Panc1 (cell line): ENCODE data around the gene COLGALT1. TPM values are rescaled to one million over a fixed set of nuclear protein-coding genes. Genes with fewer than 3 reads are reported as not detected.

ENCODE experiments used
- ATAC-seq: fragments of 200-7000 bp; cut with Tn5 transposase; 2 replicates; pipeline ENCODE4 v1.9.1; 2020; ENCODE audit warnings: mild to moderate bottlenecking, moderate library complexity
- BruUV-seq: library from RNA; stranded (reverse); fragments of 400-500 nt; replicated peaks from 2 replicates; lab custom pipeline; 2021; lab: Mats Ljungman, UMichigan
- CTCF ChIA-PET: fragments of 300-600 bp; sonication (Branson Sonifier 250); formaldehyde crosslinking; loops from one replicate; lab custom pipeline; 2022; ENCODE audit warnings: antibody characterized with exemption; lab: Charles Lee
- POLR2A ChIA-PET: fragments of 300-600 bp; sonication (Branson Sonifier 250); formaldehyde crosslinking; loops from one replicate; lab custom pipeline; 2022; ENCODE audit warnings: antibody characterized with exemption; lab: Charles Lee
- DNase-seq: peaks from one replicate; pipeline ENCODE4 v3.0.0-alpha.2; 2010; ENCODE audit warnings: low read depth, low spot score
- H3K27ac ChIP-seq: 2 replicates; pipeline ENCODE4 v1.5.1; 2011; ENCODE audit warnings: mild to moderate bottlenecking, low read length, inconsistent platforms
- H3K27me3 ChIP-seq: fragments of 200-500 bp; sonication (Bioruptor generic); 2 replicates; pipeline ENCODE4 v1.6.0; 2014; ENCODE audit warnings: low read length, inconsistent platforms; ENCODE audit not compliant: control insufficient read depth, insufficient read depth
- H3K36me3 ChIP-seq: fragments of 200-500 bp; sonication (Bioruptor generic); 2 replicates; pipeline ENCODE4 v1.5.1; 2014; ENCODE audit warnings: inconsistent platforms, mild to moderate bottlenecking, low read length, moderate library complexity; ENCODE audit not compliant: control insufficient read depth, insufficient read depth
- H3K4me1 ChIP-seq: 2 replicates; pipeline ENCODE4 v1.5.1; 2011; ENCODE audit warnings: inconsistent platforms, mild to moderate bottlenecking, low read length, moderate library complexity; ENCODE audit not compliant: control insufficient read depth, insufficient read depth
- H3K4me3 ChIP-seq, 2 experiments: 2 replicates each; pipeline ENCODE4 v1.5.1; 2011 to 2012; ENCODE audit warnings: low read depth in 2 of 2, low read length in 2 of 2, mild to moderate bottlenecking in 2 of 2, inconsistent platforms in 1 of 2, moderate library complexity in 1 of 2
- H3K9me3 ChIP-seq: fragments of 200-500 bp; sonication (Bioruptor generic); 2 replicates; pipeline ENCODE4 v1.5.1; 2014; ENCODE audit warnings: low read depth, mild to moderate bottlenecking, inconsistent platforms, low read length, moderate library complexity; ENCODE audit not compliant: control insufficient read depth, insufficient read depth
- CTCF ChIP-seq: fragments of 450-650 bp; IDR thresholded peaks from 2 replicates; pipeline ENCODE4 v1.5.1; 2017; ENCODE audit warnings: mild to moderate bottlenecking
- POLR2AphosphoS5 ChIP-seq: IDR thresholded peaks from 2 replicates; pipeline ENCODE4 v1.6.1; 2012; ENCODE audit warnings: mild to moderate bottlenecking, low read depth, low read length, moderate library complexity
- SIN3A ChIP-seq: IDR thresholded peaks from 2 replicates; pipeline ENCODE4 v1.6.1; 2012; ENCODE audit warnings: low read depth, mild to moderate bottlenecking, low read length, moderate library complexity, borderline replicate concordance; ENCODE audit not compliant: insufficient read depth
- TCF7L2 ChIP-seq: IDR thresholded peaks from 2 replicates; pipeline ENCODE4 v1.6.1; 2011; ENCODE audit warnings: mild to moderate bottlenecking, low read depth, low read length, inconsistent platforms
- in situ Hi-C: cut with HindIII; loops from 2 replicates; pipeline ENCODE4 v1.10.0; 2016; ENCODE audit warnings: low sequenced_read_pairs, low pct_unique_long_range_greater_than_20kb
- intact Hi-C: fragments of 100-400 bp; cut with micrococcal nuclease; formaldehyde crosslinking; loops from one replicate; pipeline ENCODE4 v1.10.0; 2022; ENCODE audit not compliant: unreplicated experiment
- total RNA-seq: library from RNA; stranded (reverse); gene quantifications from one replicate; pipeline ENCODE4 v1.2.1, GENCODE V29; 2021; ENCODE audit not compliant: unreplicated experiment
- TF ChIP-seq, protein P1 (sequence below), 2 experiments: IDR thresholded peaks; 2 replicates each; pipeline ENCODE4 v1.6.1; 2011 to 2012; ENCODE audit warnings: low read depth in 2 of 2, control low read depth in 1 of 2, low read length in 1 of 2, mild to moderate bottlenecking in 1 of 2, moderate library complexity in 1 of 2; ENCODE audit not compliant: insufficient read depth in 1 of 2

Gene COLGALT1
- total RNA-seq, 1 experiment from 2014 or later, result 97.2 TPM

DNA sequence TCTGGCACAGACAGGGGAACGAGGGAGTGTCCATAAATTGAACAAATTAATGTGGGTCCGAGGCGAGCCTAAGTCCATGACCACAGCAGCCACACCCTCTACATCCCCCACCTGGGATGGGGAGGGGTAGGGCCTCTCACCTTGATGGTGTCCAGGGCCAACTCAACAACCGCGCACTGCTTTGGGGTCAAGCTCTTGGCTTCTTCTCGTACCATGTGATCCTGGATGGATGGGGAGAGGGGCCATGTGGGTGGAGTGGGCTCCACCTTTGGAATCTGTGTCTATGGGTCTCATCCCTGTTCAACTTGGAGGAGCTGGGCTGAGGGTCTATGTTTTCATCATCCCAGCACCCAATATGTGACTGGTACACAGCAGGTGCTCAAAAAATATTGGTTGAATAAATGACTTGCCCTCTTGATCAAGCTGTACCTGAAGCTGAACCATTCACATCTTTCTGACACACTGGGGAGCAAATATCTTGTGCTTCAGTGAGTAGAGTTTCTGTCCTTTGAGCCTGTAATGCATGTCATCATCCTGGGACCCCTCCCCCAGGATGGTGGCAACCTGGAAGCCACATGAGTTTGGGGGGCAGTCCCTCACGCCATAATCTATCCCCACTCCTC, 62.9 kb downstream of the COLGALT1 start:
- ATAC-seq, result no peak

GRCh38 chr19:17618936-17619335, 63.5 kb downstream of the COLGALT1 start:
- intact Hi-C loops, result no loop called here
- CTCF ChIA-PET, result no interaction called here
- Histone ChIP-seq H3K9me3 (no peaks in the 10 kb centered on the region), H3K27ac (no peak overlapping the region), H3K36me3 (no peaks in the 10 kb centered on the region), H3K4me1 (no peaks in the 10 kb centered on the region; the same call in 1 of the 2 replicates), H3K4me3 (no peak overlapping the region), H3K27me3 (no peaks in the 10 kb centered on the region)
- POLR2A ChIA-PET, result no interaction called here
- no peak for DNase-seq
- BruUV-seq, result no TSS peak
- TF ChIP-seq, protein P1, sequence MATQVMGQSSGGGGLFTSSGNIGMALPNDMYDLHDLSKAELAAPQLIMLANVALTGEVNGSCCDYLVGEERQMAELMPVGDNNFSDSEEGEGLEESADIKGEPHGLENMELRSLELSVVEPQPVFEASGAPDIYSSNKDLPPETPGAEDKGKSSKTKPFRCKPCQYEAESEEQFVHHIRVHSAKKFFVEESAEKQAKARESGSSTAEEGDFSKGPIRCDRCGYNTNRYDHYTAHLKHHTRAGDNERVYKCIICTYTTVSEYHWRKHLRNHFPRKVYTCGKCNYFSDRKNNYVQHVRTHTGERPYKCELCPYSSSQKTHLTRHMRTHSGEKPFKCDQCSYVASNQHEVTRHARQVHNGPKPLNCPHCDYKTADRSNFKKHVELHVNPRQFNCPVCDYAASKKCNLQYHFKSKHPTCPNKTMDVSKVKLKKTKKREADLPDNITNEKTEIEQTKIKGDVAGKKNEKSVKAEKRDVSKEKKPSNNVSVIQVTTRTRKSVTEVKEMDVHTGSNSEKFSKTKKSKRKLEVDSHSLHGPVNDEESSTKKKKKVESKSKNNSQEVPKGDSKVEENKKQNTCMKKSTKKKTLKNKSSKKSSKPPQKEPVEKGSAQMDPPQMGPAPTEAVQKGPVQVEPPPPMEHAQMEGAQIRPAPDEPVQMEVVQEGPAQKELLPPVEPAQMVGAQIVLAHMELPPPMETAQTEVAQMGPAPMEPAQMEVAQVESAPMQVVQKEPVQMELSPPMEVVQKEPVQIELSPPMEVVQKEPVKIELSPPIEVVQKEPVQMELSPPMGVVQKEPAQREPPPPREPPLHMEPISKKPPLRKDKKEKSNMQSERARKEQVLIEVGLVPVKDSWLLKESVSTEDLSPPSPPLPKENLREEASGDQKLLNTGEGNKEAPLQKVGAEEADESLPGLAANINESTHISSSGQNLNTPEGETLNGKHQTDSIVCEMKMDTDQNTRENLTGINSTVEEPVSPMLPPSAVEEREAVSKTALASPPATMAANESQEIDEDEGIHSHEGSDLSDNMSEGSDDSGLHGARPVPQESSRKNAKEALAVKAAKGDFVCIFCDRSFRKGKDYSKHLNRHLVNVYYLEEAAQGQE (IDR thresholded peaks at IDR 0.05; ENCODE audit: insufficient read depth in 1 of 2, low read depth in 2 of 2, low read length in 1 of 2), result no peak
- TF ChIP-seq SIN3A (no peak), POLR2AphosphoS5 (no peak), TCF7L2 (no peak), CTCF (no peak)
- in situ Hi-C loops, result no loop called here
- peak; percentile 4; the same call in 1 of the 2 replicates for ATAC-seq

More for the DNA sequence above, 62.9 kb downstream of the COLGALT1 start:
- no peak overlapping the region for H3K27ac ChIP-seq
- POLR2A ChIA-PET, result no interaction called here
- no peaks in the 10 kb centered on the region; the same call in 1 of the 2 replicates for H3K4me1 ChIP-seq
- no peaks in the 10 kb centered on the region for H3K9me3 ChIP-seq
- in situ Hi-C loops, result no loop called here
- H3K36me3 ChIP-seq, result no peaks in the 10 kb centered on the region
- DNase-seq, result no peak
- no peak overlapping the region for H3K4me3 ChIP-seq
- CTCF ChIA-PET, result no interaction called here
- TF ChIP-seq, protein P1 (IDR thresholded peaks at IDR 0.05; ENCODE audit: insufficient read depth in 1 of 2, low read depth in 2 of 2, low read length in 1 of 2), result no peak
- TF ChIP-seq POLR2AphosphoS5 (no peak), CTCF (no peak), SIN3A (no peak), TCF7L2 (no peak)
- H3K27me3 ChIP-seq, result no peaks in the 10 kb centered on the region
- intact Hi-C loops, result no loop called here
- no TSS peak for BruUV-seq
